HG03575 (cell line): ENCODE results near the gene CA4.

ENCODE experiments used
- ATAC-seq: cut with Tn5 transposase; IDR thresholded peaks from one replicate; pipeline ENCODE4 v1.9.1; 2021; ENCODE audit not compliant: unreplicated experiment, insufficient number of reproducible peaks, low FRiP score; ENCODE audit errors: extremely low read depth

The CA4 gene

GRCh38 chr17:60151355-60151754 lies 1.6 kb downstream of the CA4 start:
- ATAC-seq: no peak

- no peak for ATAC-seq
These were observed 4.0 kb downstream of the CA4 start for GRCh38 chr17:60153606-60154390.

- no peak for ATAC-seq
These were observed 5.0 kb downstream of the CA4 start for GRCh38 chr17:60154616-60155426.

- ATAC-seq: no peak
These were observed 5.6 kb downstream of the CA4 start for GRCh38 chr17:60155427-60155814.

- ATAC-seq: no peak
These were observed 6.0 kb downstream of the CA4 start for GRCh38 chr17:60155815-60156214.

GRCh38 chr17:60156746-60157145 lies 7.0 kb downstream of the CA4 start:
- no peak for ATAC-seq

- no peak for ATAC-seq
These were observed 7.8 kb downstream of the CA4 start for GRCh38 chr17:60157487-60158040.

- ATAC-seq: no peak
These were observed 9.1 kb downstream of the CA4 start for GRCh38 chr17:60158751-60159478.

GRCh38 chr17:60159479-60159866 lies 9.7 kb downstream of the CA4 start:
- no peak for ATAC-seq

- no peak for ATAC-seq
These were observed 11.2 kb downstream of the CA4 start for GRCh38 chr17:60160829-60161501.

- no peak for ATAC-seq
These were observed 12.0 kb downstream of the CA4 start for GRCh38 chr17:60161598-60162330.

GRCh38 chr17:60163108-60163784 lies 13.5 kb downstream of the CA4 start:
- ATAC-seq: no peak

- ATAC-seq: no peak
These were observed 14.4 kb downstream of the CA4 start for GRCh38 chr17:60164164-60164563.

- ATAC-seq: no peak
These were observed 14.9 kb downstream of the CA4 start for GRCh38 chr17:60164697-60165096.

GRCh38 chr17:60165223-60165622 lies 15.4 kb downstream of the CA4 start:
- ATAC-seq: no peak

- ATAC-seq: no peak
These were observed 16.2 kb downstream of the CA4 start for GRCh38 chr17:60165971-60166370.

- no peak for ATAC-seq
These were observed 17.4 kb downstream of the CA4 start for GRCh38 chr17:60167065-60167741.
